CD14-positive monocyte (primary cell): ENCODE measurements around the gene ZSCAN2. TPM values are rescaled to one million over a fixed set of nuclear protein-coding genes. Genes with fewer than 3 reads are reported as not detected.
A peak's percentile ranks its signal among the peaks of the same experiment; 100 is the strongest.

Source experiments
- DNase-seq, 3 donors: peaks; one replicate each; pipeline ENCODE4 v3.0.0-alpha.2; 2011 to 2022
- H2AFZ ChIP-seq: 2 replicates; pipeline ENCODE4 v1.6.0; 2012; ENCODE audit warnings: mild to moderate bottlenecking, low read depth, low read length, inconsistent platforms; ENCODE audit not compliant: insufficient read depth, poor library complexity, severe bottlenecking
- H3K27ac ChIP-seq, 2 donors: 1 replicate in 1 of 2; 2 replicates in 1 of 2; pipeline ENCODE4 v1.5.1; 2012 to 2013; ENCODE audit warnings: low read length in 2 of 2, control low read depth in 1 of 2, inconsistent platforms in 1 of 2, low read depth in 1 of 2, mild to moderate bottlenecking in 1 of 2
- H3K27me3 ChIP-seq, 2 donors: one replicate each; pipeline versions ENCODE4 v1.6.0 to v1.6.1; 2011 to 2013; ENCODE audit warnings: low read length in 2 of 2; ENCODE audit not compliant: control insufficient read depth in 2 of 2, insufficient read depth in 2 of 2
- H3K36me3 ChIP-seq, 2 donors: replicated peaks in 1 of 2; 1 replicate in 1 of 2; 2 replicates in 1 of 2; pipeline versions ENCODE4 v1.5.1 to v1.6.1; 2012 to 2013; ENCODE audit warnings: low read length in 2 of 2, control low read depth in 1 of 2, inconsistent platforms in 1 of 2, mild to moderate bottlenecking in 1 of 2; ENCODE audit not compliant: insufficient read depth in 2 of 2, control insufficient read depth in 1 of 2
- H3K4me1 ChIP-seq, 2 donors: 1 replicate in 1 of 2; 2 replicates in 1 of 2; pipeline versions ENCODE4 v1.5.1 to v1.6.1; 2012 to 2013; ENCODE audit warnings: low read length in 2 of 2, control low read depth in 1 of 2, inconsistent platforms in 1 of 2, mild to moderate bottlenecking in 1 of 2, moderate library complexity in 1 of 2; ENCODE audit not compliant: insufficient read depth in 2 of 2, control insufficient read depth in 1 of 2
- H3K4me2 ChIP-seq: replicated peaks from 2 replicates; pipeline ENCODE3; 2012; ENCODE audit warnings: low read length, moderate library complexity, mild to moderate bottlenecking; ENCODE audit not compliant: poor library complexity, severe bottlenecking; ENCODE audit errors: extremely low read depth
- H3K4me3 ChIP-seq, 3 experiments: fragments of 200-600 bp in 1 of 3; sonication (generic) in 1 of 3; replicated peaks in 1 of 3; 1 replicate in 2 of 3; 2 replicates in 1 of 3; pipeline ENCODE4 v1.5.1; 2011 to 2013; ENCODE audit warnings: low read length in 3 of 3, mild to moderate bottlenecking in 3 of 3, control low read depth in 2 of 3, low read depth in 2 of 3, inconsistent platforms in 1 of 3, moderate library complexity in 1 of 3
- H3K79me2 ChIP-seq: 2 replicates; pipeline ENCODE4 v1.6.0; 2012; ENCODE audit warnings: mild to moderate bottlenecking, control low read depth, inconsistent platforms, low read length, moderate library complexity; ENCODE audit not compliant: insufficient read depth
- H3K9ac ChIP-seq: 2 replicates; pipeline ENCODE4 v1.6.0; 2017; ENCODE audit warnings: low read length, mild to moderate bottlenecking; ENCODE audit not compliant: insufficient read depth, poor library complexity, severe bottlenecking
- H3K9me3 ChIP-seq, 2 donors: replicated peaks in 1 of 2; 1 replicate in 1 of 2; 2 replicates in 1 of 2; pipeline versions ENCODE4 v1.5.1 to v1.6.1; 2012 to 2013; ENCODE audit warnings: low read length in 2 of 2, control low read depth in 1 of 2; ENCODE audit not compliant: control insufficient read depth in 1 of 2, insufficient read depth in 1 of 2
- H4K20me1 ChIP-seq: 2 replicates; pipeline ENCODE4 v1.6.0; 2012; ENCODE audit warnings: mild to moderate bottlenecking, low read length, control low read depth, moderate library complexity; ENCODE audit not compliant: insufficient read depth
- H3K27ac Mint-ChIP-seq, 7 donors: one replicate each; pipeline ENCODE4 v1.8.0; 2020; ENCODE audit warnings: mild to moderate bottlenecking in 7 of 7, mixed read lengths in 7 of 7, moderate library complexity in 6 of 7, inconsistent platforms in 2 of 7
- H3K27me3 Mint-ChIP-seq, 3 donors: one replicate each; pipeline ENCODE4 v1.8.0; 2021 to 2022; ENCODE audit warnings: low read depth in 3 of 3, mild to moderate bottlenecking in 3 of 3, mixed read lengths in 3 of 3, moderate library complexity in 3 of 3, inconsistent platforms in 1 of 3
- H3K36me3 Mint-ChIP-seq, 2 donors: one replicate each; pipeline ENCODE4 v1.8.0; 2020; ENCODE audit warnings: mixed read lengths in 2 of 2, inconsistent platforms in 1 of 2, mild to moderate bottlenecking in 1 of 2
- H3K4me1 Mint-ChIP-seq: one replicate; pipeline ENCODE4 v1.8.0; 2020; ENCODE audit warnings: mild to moderate bottlenecking, mixed read lengths
- H3K4me3 Mint-ChIP-seq, 2 donors: one replicate each; pipeline ENCODE4 v1.8.0; 2020; ENCODE audit warnings: mild to moderate bottlenecking in 2 of 2, mixed read lengths in 2 of 2, moderate library complexity in 1 of 2
- H3K9me3 Mint-ChIP-seq, 7 donors: one replicate each; pipeline ENCODE4 v1.8.0; 2020 to 2022; ENCODE audit warnings: mixed read lengths in 7 of 7, mild to moderate bottlenecking in 6 of 7, moderate library complexity in 6 of 7, inconsistent platforms in 2 of 7
- WGBS: methylation state at CpG from one replicate; pipeline ENCODE4 v1.1.5; 2013; ENCODE audit warnings: missing lambda C conversion rate; ENCODE audit not compliant: insufficient coverage; 5-methylcytosine and 5-hydroxymethylcytosine counted together
- intact Hi-C, 2 donors: fragments of 100-400 bp; cut with micrococcal nuclease; formaldehyde crosslinking; loops; one replicate each; pipeline versions ENCODE4 v1.15.0 to v1.15.1; 2023
- polyA plus RNA-seq, 3 donors: library from polyadenylated mRNA; depleted of rRNA in 1 of 3; unstranded in 2 of 3; stranded (reverse) in 1 of 3; fragments of 300-500 nt in 2 of 3; fragments of >200 nt in 1 of 3; fragmentation: Illumina TruSeq in 2 of 3; gene quantifications; 1 replicate in 2 of 3; 2 replicates in 1 of 3; pipeline ENCODE4 v1.2.3, GENCODE V29; 2012 to 2021
- TF ChIP-seq, protein P1 (sequence below): fragments of 200-600 bp; IDR thresholded peaks from one replicate; pipeline ENCODE4 v1.8.0; 2022; ENCODE audit warnings: antibody characterized with exemption, mild to moderate bottlenecking

Gene ZSCAN2
- polyA plus RNA-seq, 3 donors: 1.7 to 6.1 (median 3.4) TPM

DNA sequence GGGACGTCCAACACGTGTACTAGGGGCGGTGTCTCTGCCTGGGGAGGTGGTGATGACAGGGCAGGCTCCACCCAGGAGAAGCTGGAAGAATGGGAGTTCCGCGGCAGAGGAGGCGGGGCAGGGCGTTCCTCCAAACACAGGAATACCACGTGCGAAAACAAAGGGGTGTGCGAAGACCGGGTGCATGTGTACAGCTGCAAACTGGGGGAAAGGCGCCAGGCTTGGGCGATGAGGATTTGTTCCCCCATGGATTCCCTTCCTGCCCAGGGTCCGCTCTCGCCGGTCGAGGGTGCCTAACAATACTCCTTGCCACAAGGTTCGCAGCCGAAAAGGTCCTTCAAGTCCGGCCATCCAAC lies 500 bp upstream of the ZSCAN2 start:
- peak overlapping the region; percentile 11 to 74 for H3K27ac ChIP-seq
- no peaks in the 10 kb centered on the region for H3K9me3 ChIP-seq
- Mint-ChIP-seq H3K27me3 (no peaks in the 10 kb centered on the region), H3K9me3 (peaks cover 0 to 1% (median 0%) of the 10 kb centered on the region in 7 donors), H3K27ac (peak overlapping the region; percentile 69 to 95 (median 80)), H3K4me1 (peaks cover 70% of the 10 kb centered on the region), H3K36me3 (peaks cover 8 to 12% of the 10 kb centered on the region in 2 donors), H3K4me3 (peak overlapping the region; percentile 95 to 98)
- peak overlapping the region; percentile 96 for H3K4me2 ChIP-seq
- peak overlapping the region; percentile 78 to 95 (median 88) for H3K4me3 ChIP-seq
- intact Hi-C loops: loop anchor here in 1 of 2 donors (1.0 to 2.0 kb wide), 2 partner anchors 31 to 54 kb away; partner anchors contain the start of gene WDR73
- WGBS: under 1% methylated on average over 18 of the region's 20 CpGs
- peaks cover 7 to 12% of the 10 kb centered on the region in 2 donors for H3K36me3 ChIP-seq
- peaks cover 16% of the 10 kb centered on the region for H3K79me2 ChIP-seq
- H3K27me3 ChIP-seq: no peaks in the 10 kb centered on the region
- H3K9ac ChIP-seq: peak overlapping the region; percentile 79
- H3K4me1 ChIP-seq: peaks cover 50 to 64% of the 10 kb centered on the region in 2 donors
- DNase-seq: peak; percentile 63 to 78 (median 73)
- H2AFZ ChIP-seq: peak overlapping the region; percentile 100
- TF ChIP-seq, protein P1, sequence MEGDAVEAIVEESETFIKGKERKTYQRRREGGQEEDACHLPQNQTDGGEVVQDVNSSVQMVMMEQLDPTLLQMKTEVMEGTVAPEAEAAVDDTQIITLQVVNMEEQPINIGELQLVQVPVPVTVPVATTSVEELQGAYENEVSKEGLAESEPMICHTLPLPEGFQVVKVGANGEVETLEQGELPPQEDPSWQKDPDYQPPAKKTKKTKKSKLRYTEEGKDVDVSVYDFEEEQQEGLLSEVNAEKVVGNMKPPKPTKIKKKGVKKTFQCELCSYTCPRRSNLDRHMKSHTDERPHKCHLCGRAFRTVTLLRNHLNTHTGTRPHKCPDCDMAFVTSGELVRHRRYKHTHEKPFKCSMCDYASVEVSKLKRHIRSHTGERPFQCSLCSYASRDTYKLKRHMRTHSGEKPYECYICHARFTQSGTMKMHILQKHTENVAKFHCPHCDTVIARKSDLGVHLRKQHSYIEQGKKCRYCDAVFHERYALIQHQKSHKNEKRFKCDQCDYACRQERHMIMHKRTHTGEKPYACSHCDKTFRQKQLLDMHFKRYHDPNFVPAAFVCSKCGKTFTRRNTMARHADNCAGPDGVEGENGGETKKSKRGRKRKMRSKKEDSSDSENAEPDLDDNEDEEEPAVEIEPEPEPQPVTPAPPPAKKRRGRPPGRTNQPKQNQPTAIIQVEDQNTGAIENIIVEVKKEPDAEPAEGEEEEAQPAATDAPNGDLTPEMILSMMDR: no peak
- no peaks in the 10 kb centered on the region for H4K20me1 ChIP-seq

DNA sequence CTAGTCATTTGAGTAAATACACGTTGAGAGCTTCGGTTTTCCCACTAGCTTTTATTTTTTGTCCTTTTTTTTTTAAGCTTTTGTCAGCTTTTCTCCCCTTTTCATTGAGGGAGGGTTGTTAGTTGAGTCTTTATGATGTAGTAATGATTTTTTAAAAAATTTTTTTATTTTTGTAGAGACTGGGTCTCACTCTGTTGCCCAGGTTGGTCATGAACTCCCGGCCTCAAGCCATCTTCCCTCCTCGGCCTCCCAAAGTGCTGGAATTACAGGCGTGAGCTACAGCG lies 688 bp downstream of the ZSCAN2 start:
- no CpG with 5 or more reads among the region's 6 CpGs for WGBS

More for the DNA sequence above, 688 bp downstream of the ZSCAN2 start:
- peak overlapping the region; percentile 79 for H3K9ac ChIP-seq
- H2AFZ ChIP-seq: peak overlapping the region; percentile 100
- Mint-ChIP-seq H3K36me3 (peaks cover 17 to 22% of the 10 kb centered on the region in 2 donors), H3K4me3 (peak overlapping the region; percentile 95 to 98), H3K27ac (peak overlapping the region in 1 of 7 donors; percentile 77), H3K4me1 (peaks cover 62% of the 10 kb centered on the region), H3K27me3 (no peaks in the 10 kb centered on the region), H3K9me3 (peaks cover 0 to 1% (median 0%) of the 10 kb centered on the region in 7 donors)
- no peak for DNase-seq
- H3K27me3 ChIP-seq: no peaks in the 10 kb centered on the region
- peaks cover 38 to 52% of the 10 kb centered on the region in 2 donors for H3K4me1 ChIP-seq
- peaks cover 16% of the 10 kb centered on the region for H3K79me2 ChIP-seq
- TF ChIP-seq, protein P1: no peak
- intact Hi-C loops: loop anchor here in 1 of 2 donors (2.0 kb wide), 1 partner anchor 53 kb away; the partner anchor contains the start of gene WDR73
- H3K9me3 ChIP-seq: no peaks in the 10 kb centered on the region
- H3K4me2 ChIP-seq: peak overlapping the region; percentile 96
- no peaks in the 10 kb centered on the region for H4K20me1 ChIP-seq
- peaks cover 11 to 23% of the 10 kb centered on the region in 2 donors for H3K36me3 ChIP-seq
- H3K4me3 ChIP-seq: peak overlapping the region; percentile 78 to 95 (median 88)
- peak overlapping the region in 1 of 2 donors; percentile 74 for H3K27ac ChIP-seq
